ENCODE results near the gene SLC5A5. TPM values are rescaled to one million over a fixed set of nuclear protein-coding genes. Genes with fewer than 3 reads are reported as not detected.

The SLC5A5 gene
- total and polyA plus RNA-seq, 10 of the 15 experiments (the other 5 are each of a cell fraction or from before 2014, with no cell fraction given): 0.02 to 0.08 (median 0.05) TPM; not detected in 3

GRCh38 chr19:17938092-17938845 lies 66.5 kb downstream of the SLC5A5 start (continued):
- TF ChIP-seq, protein P1, sequence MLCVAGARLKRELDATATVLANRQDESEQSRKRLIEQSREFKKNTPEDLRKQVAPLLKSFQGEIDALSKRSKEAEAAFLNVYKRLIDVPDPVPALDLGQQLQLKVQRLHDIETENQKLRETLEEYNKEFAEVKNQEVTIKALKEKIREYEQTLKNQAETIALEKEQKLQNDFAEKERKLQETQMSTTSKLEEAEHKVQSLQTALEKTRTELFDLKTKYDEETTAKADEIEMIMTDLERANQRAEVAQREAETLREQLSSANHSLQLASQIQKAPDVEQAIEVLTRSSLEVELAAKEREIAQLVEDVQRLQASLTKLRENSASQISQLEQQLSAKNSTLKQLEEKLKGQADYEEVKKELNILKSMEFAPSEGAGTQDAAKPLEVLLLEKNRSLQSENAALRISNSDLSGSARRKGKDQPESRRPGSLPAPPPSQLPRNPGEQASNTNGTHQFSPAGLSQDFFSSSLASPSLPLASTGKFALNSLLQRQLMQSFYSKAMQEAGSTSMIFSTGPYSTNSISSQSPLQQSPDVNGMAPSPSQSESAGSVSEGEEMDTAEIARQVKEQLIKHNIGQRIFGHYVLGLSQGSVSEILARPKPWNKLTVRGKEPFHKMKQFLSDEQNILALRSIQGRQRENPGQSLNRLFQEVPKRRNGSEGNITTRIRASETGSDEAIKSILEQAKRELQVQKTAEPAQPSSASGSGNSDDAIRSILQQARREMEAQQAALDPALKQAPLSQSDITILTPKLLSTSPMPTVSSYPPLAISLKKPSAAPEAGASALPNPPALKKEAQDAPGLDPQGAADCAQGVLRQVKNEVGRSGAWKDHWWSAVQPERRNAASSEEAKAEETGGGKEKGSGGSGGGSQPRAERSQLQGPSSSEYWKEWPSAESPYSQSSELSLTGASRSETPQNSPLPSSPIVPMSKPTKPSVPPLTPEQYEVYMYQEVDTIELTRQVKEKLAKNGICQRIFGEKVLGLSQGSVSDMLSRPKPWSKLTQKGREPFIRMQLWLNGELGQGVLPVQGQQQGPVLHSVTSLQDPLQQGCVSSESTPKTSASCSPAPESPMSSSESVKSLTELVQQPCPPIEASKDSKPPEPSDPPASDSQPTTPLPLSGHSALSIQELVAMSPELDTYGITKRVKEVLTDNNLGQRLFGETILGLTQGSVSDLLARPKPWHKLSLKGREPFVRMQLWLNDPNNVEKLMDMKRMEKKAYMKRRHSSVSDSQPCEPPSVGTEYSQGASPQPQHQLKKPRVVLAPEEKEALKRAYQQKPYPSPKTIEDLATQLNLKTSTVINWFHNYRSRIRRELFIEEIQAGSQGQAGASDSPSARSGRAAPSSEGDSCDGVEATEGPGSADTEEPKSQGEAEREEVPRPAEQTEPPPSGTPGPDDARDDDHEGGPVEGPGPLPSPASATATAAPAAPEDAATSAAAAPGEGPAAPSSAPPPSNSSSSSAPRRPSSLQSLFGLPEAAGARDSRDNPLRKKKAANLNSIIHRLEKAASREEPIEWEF (IDR thresholded peaks at IDR 0.05; ENCODE audit: insufficient replicate concordance, low read depth, low read length): no peak
- TF ChIP-seq MEF2A (IDR thresholded peaks at IDR 0.05; ENCODE audit: insufficient read depth, low read depth, low read length) (no peak), LARP7 (IDR thresholded peaks at IDR 0.05) (no peak), TCF3 (IDR thresholded peaks at IDR 0.05; ENCODE audit: borderline replicate concordance, insufficient read depth, low read depth, low read length) (no peak), SMC3 (IDR thresholded peaks at IDR 0.05; ENCODE audit: borderline replicate concordance, low read length) (peak; percentile 96), EGR1 (IDR thresholded peaks at IDR 0.05; ENCODE audit: borderline replicate concordance in 1 of 2, low read depth in 2 of 2, low read length in 2 of 2) (no peak), ETV6 (conservative IDR thresholded peaks at IDR 0.05 in 1 of 2, IDR thresholded peaks at IDR 0.05 in 1 of 2; ENCODE audit: borderline replicate concordance in 1 of 2, low read depth in 1 of 2) (no peak), ELK1 (IDR thresholded peaks at IDR 0.05; ENCODE audit: low read depth, low read length) (0 out of 2 replicates have a peak, but pooled peaks have one; percentile 46), NBN (IDR thresholded peaks at IDR 0.05) (0 out of 2 replicates have a peak, but pooled peaks have one; percentile 54), MTA3 (IDR thresholded peaks at IDR 0.05; ENCODE audit: borderline replicate concordance, low read length) (no peak), TCF12 (IDR thresholded peaks at IDR 0.05; ENCODE audit: low read depth, low read length) (no peak), EED (IDR thresholded peaks at IDR 0.05; ENCODE audit: low read depth) (no peak; the same call in 1 of the 2 replicates), MTA2 (IDR thresholded peaks at IDR 0.05; ENCODE audit: low read depth) (no peak), TARDBP (IDR thresholded peaks at IDR 0.05; ENCODE audit: borderline replicate concordance) (no peak), SMAD5 (IDR thresholded peaks at IDR 0.05; ENCODE audit: low read depth) (no peak), RAD21 (IDR thresholded peaks at IDR 0.05; ENCODE audit: insufficient read depth, low read depth, low read length) (peak; percentile 94), ZBED1 (IDR thresholded peaks at IDR 0.05; ENCODE audit: borderline replicate concordance) (no peak), STAT3 (IDR thresholded peaks at IDR 0.05; ENCODE audit: low read depth, low read length) (no peak)
- TF ChIP-seq, protein P2, sequence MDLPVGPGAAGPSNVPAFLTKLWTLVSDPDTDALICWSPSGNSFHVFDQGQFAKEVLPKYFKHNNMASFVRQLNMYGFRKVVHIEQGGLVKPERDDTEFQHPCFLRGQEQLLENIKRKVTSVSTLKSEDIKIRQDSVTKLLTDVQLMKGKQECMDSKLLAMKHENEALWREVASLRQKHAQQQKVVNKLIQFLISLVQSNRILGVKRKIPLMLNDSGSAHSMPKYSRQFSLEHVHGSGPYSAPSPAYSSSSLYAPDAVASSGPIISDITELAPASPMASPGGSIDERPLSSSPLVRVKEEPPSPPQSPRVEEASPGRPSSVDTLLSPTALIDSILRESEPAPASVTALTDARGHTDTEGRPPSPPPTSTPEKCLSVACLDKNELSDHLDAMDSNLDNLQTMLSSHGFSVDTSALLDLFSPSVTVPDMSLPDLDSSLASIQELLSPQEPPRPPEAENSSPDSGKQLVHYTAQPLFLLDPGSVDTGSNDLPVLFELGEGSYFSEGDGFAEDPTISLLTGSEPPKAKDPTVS (IDR thresholded peaks at IDR 0.05; ENCODE audit: low read depth, low read length): no peak
- TF ChIP-seq, protein P3, sequence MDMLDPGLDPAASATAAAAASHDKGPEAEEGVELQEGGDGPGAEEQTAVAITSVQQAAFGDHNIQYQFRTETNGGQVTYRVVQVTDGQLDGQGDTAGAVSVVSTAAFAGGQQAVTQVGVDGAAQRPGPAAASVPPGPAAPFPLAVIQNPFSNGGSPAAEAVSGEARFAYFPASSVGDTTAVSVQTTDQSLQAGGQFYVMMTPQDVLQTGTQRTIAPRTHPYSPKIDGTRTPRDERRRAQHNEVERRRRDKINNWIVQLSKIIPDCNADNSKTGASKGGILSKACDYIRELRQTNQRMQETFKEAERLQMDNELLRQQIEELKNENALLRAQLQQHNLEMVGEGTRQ (IDR thresholded peaks at IDR 0.05; ENCODE audit: borderline replicate concordance, low read depth, low read length): no peak
